WI38 (cell line): ENCODE data around the gene KRT76.

ENCODE experiments used
- H3K4me3 ChIP-seq: 2 replicates; pipeline ENCODE4 v1.5.1; 2011; ENCODE audit warnings: low read depth, mild to moderate bottlenecking, control low read depth, low read length
- CTCF ChIP-seq: IDR thresholded peaks from 2 replicates; pipeline ENCODE4 v1.5.1; 2012; ENCODE audit warnings: low read depth, mild to moderate bottlenecking, control low read depth, low read length

KRT76 gene

GRCh38 chr12:52772772-52773171 lies 4.4 kb downstream of the KRT76 start:
- TF ChIP-seq CTCF: no peak
- H3K4me3 ChIP-seq: no peak overlapping the region

GRCh38 chr12:52772188-52772587 lies 5.0 kb downstream of the KRT76 start:
- TF ChIP-seq CTCF: no peak
- H3K4me3 ChIP-seq: no peak overlapping the region

GRCh38 chr12:52771505-52771904 lies 5.6 kb downstream of the KRT76 start:
- TF ChIP-seq CTCF: no peak
- H3K4me3 ChIP-seq: no peak overlapping the region

GRCh38 chr12:52771088-52771487 lies 6.1 kb downstream of the KRT76 start:
- no peak overlapping the region for H3K4me3 ChIP-seq

GRCh38 chr12:52769946-52770345 lies 7.2 kb downstream of the KRT76 start:
- H3K4me3 ChIP-seq: no peak overlapping the region
- TF ChIP-seq CTCF: no peak

More at GRCh38 chr12:52771088-52771487, 6.1 kb downstream of the KRT76 start:
- no peak for TF ChIP-seq CTCF

- H3K4me3 ChIP-seq: no peak overlapping the region
- no peak for TF ChIP-seq CTCF
These were observed 7.8 kb downstream of the KRT76 start for GRCh38 chr12:52769354-52769753.

GRCh38 chr12:52768479-52769200 lies 8.5 kb downstream of the KRT76 start:
- no peak for TF ChIP-seq CTCF
- no peak overlapping the region for H3K4me3 ChIP-seq
